Endothelial cell of umbilical vein (primary cell): ENCODE results near the gene BCL11B. TPM values are rescaled to one million over a fixed set of nuclear protein-coding genes. Genes with fewer than 3 reads are reported as not detected.

Source experiments
- BruUV-seq: library from RNA; stranded (reverse); fragments of 400-500 nt; replicated peaks from 2 replicates; lab custom pipeline; 2021; lab: Mats Ljungman, UMichigan
- CTCF ChIA-PET: fragments of 300-600, 350-600 bp; sonication (Branson Sonifier 250); formaldehyde crosslinking; loops from one replicate; lab custom pipeline; 2021; ENCODE audit warnings: antibody characterized with exemption, inconsistent platforms; lab: Charles Lee
- POLR2A ChIA-PET: fragments of 300-600, 350-600 bp; sonication (Branson Sonifier 250); formaldehyde crosslinking; loops from one replicate; lab custom pipeline; 2021; ENCODE audit warnings: antibody characterized with exemption, inconsistent platforms; lab: Charles Lee
- DNase-seq: peaks from one replicate; pipeline ENCODE4 v3.0.0-alpha.2; 2011; ENCODE audit warnings: low read depth, low spot score
- FAIRE-seq: peaks from 2 replicates; lab custom pipeline; 2011; peaks lifted over from hg19 to GRCh38; lab: Jason Lieb, UNC
- H2AFZ ChIP-seq: 2 replicates; pipeline ENCODE4 v1.6.0; 2012; ENCODE audit warnings: low read depth, low read length, control low read depth, inconsistent platforms
- H3K27ac ChIP-seq: 2 replicates; pipeline ENCODE4 v1.5.1; 2011; ENCODE audit warnings: low read depth, mild to moderate bottlenecking, control low read depth, low read length, moderate library complexity; ENCODE audit not compliant: insufficient read depth
- H3K27me3 ChIP-seq, 2 experiments: 2 replicates each; pipeline versions ENCODE4 v1.6.0 to v1.6.1; 2011; ENCODE audit warnings: low read length in 2 of 2, mixed read lengths in 1 of 2; ENCODE audit not compliant: control insufficient read depth in 2 of 2, insufficient read depth in 2 of 2
- H3K36me3 ChIP-seq, 2 experiments: 2 replicates in 1 of 2; 3 replicates in 1 of 2; pipeline ENCODE4 v1.5.1; 2011; ENCODE audit warnings: low read length in 2 of 2, mild to moderate bottlenecking in 1 of 2, moderate library complexity in 1 of 2; ENCODE audit not compliant: control insufficient read depth in 2 of 2, insufficient read depth in 2 of 2; ENCODE audit errors: extremely low read depth in 1 of 2
- H3K4me1 ChIP-seq: 3 replicates; pipeline ENCODE4 v1.5.1; 2011; ENCODE audit warnings: mild to moderate bottlenecking, low read length; ENCODE audit not compliant: control insufficient read depth, insufficient read depth; ENCODE audit errors: extremely low read depth
- H3K4me2 ChIP-seq: 2 replicates; pipeline ENCODE4 v1.6.1; 2011; ENCODE audit warnings: low read length, control low read depth, mixed read lengths; ENCODE audit not compliant: insufficient read depth
- H3K4me3 ChIP-seq, 3 experiments: fragments of 200-600 bp in 1 of 3; sonication (generic), shearing (Covaris generic) in 1 of 3; replicated peaks in 1 of 3; 2 replicates each; pipeline ENCODE4 v1.5.1; 2011 to 2016; ENCODE audit warnings: control low read depth in 3 of 3, low read length in 3 of 3, mild to moderate bottlenecking in 2 of 3, inconsistent platforms in 1 of 3, low read depth in 1 of 3, moderate library complexity in 1 of 3; ENCODE audit not compliant: insufficient read depth in 1 of 3
- H3K79me2 ChIP-seq: 2 replicates; pipeline ENCODE4 v1.6.0; 2012; ENCODE audit warnings: low read length, inconsistent platforms; ENCODE audit not compliant: control insufficient read depth, insufficient read depth
- H3K9ac ChIP-seq: replicated peaks from 2 replicates; pipeline ENCODE3; 2011; ENCODE audit warnings: low read length, control low read depth; ENCODE audit not compliant: insufficient read depth; ENCODE audit errors: extremely low read depth
- H3K9me1 ChIP-seq: replicated peaks from 3 replicates; pipeline ENCODE4 v1.6.0; 2011; ENCODE audit warnings: mild to moderate bottlenecking, low read length; ENCODE audit not compliant: control insufficient read depth, insufficient read depth; ENCODE audit errors: extremely low read depth
- H3K9me3 ChIP-seq: replicated peaks from 2 replicates; pipeline ENCODE4 v1.5.1; 2012; ENCODE audit warnings: low read length, inconsistent platforms; ENCODE audit not compliant: control insufficient read depth, insufficient read depth
- H4K20me1 ChIP-seq: replicated peaks from 2 replicates; pipeline ENCODE3; 2011; ENCODE audit warnings: mild to moderate bottlenecking, low read length; ENCODE audit not compliant: control insufficient read depth, insufficient read depth; ENCODE audit errors: extremely low read depth
- EZH2 ChIP-seq: IDR thresholded peaks from 2 replicates; pipeline ENCODE4 v1.6.1; 2012; ENCODE audit warnings: borderline replicate concordance, low read depth, mild to moderate bottlenecking, moderate library complexity, low read length, inconsistent platforms; ENCODE audit not compliant: severe bottlenecking
- FOS ChIP-seq: IDR thresholded peaks from 2 replicates; pipeline ENCODE4 v1.6.1; 2011; ENCODE audit warnings: mild to moderate bottlenecking, low read length, moderate library complexity, borderline replicate concordance; ENCODE audit not compliant: insufficient read depth
- GATA2 ChIP-seq: IDR thresholded peaks from 2 replicates; pipeline ENCODE4 v1.7.0; 2011; ENCODE audit warnings: low read depth, mild to moderate bottlenecking, moderate library complexity, mixed read lengths, low read length; ENCODE audit not compliant: insufficient read length, insufficient read depth
- JUN ChIP-seq: IDR thresholded peaks from 2 replicates; pipeline ENCODE4 v1.6.1; 2011; ENCODE audit warnings: borderline replicate concordance, low read depth; ENCODE audit not compliant: insufficient read length, insufficient read depth
- MAX ChIP-seq: IDR thresholded peaks from 2 replicates; pipeline ENCODE4 v1.6.1; 2011; ENCODE audit not compliant: insufficient read depth, insufficient read length
- MYC ChIP-seq: IDR thresholded peaks from one replicate; pipeline ENCODE4 v1.6.1; 2011; ENCODE audit warnings: mild to moderate bottlenecking, low read depth, low read length
- POLR2A ChIP-seq: IDR thresholded peaks from 2 replicates; pipeline ENCODE4 v1.6.1; 2012; ENCODE audit warnings: low read depth, mild to moderate bottlenecking, control low read depth, low read length
- POLR2AphosphoS5 ChIP-seq: IDR thresholded peaks from 2 replicates; pipeline ENCODE4 v1.6.1; 2012; ENCODE audit warnings: low read depth, mild to moderate bottlenecking, control low read depth, low read length, moderate library complexity; ENCODE audit not compliant: insufficient read depth
- dilution Hi-C: fragments of 300-500 bp; cut with MboI; formaldehyde crosslinking; loops from one replicate; pipeline ENCODE4 v1.15.0; 2019; ENCODE audit warnings: low sequenced_read_pairs; ENCODE audit not compliant: extremely low pct_ligation_motif_present
- intact Hi-C: fragments of 100-400 bp; cut with micrococcal nuclease; formaldehyde crosslinking; loops from one replicate; pipeline ENCODE4 v1.10.0; 2022
- polyA plus RNA-seq, 4 experiments: library from polyadenylated mRNA; depleted of rRNA in 3 of 4; stranded (reverse) in 3 of 4; unstranded in 1 of 4; fragments of >200 nt; gene quantifications; 2 replicates each; pipeline versions ENCODE4 v1.2.1 to v1.2.3, GENCODE V29; 2011 to 2012; ENCODE audit warnings: missing spikeins in 1 of 4
- total RNA-seq: library from RNA; stranded (reverse); gene quantifications from 2 replicates; pipeline ENCODE4 v1.2.3, GENCODE V29; 2021
- TF ChIP-seq, protein P1 (sequence below), 2 donors: IDR thresholded peaks; 1 replicate in 1 of 2; 2 replicates in 1 of 2; pipeline ENCODE4 v1.5.1; 2011; ENCODE audit warnings: low read length in 2 of 2, mild to moderate bottlenecking in 2 of 2, moderate library complexity in 2 of 2, control low read depth in 1 of 2, inconsistent platforms in 1 of 2, low read depth in 1 of 2; ENCODE audit not compliant: insufficient read depth in 1 of 2; ENCODE audit errors: extremely low read depth in 1 of 2

The BCL11B gene
- total and polyA plus RNA-seq, 2 donors (not counting 3 experiments of a cell fraction or from before 2014, with no cell fraction given), result 0.03 to 0.07 TPM

- H3K79me2 ChIP-seq, result no peaks in the 10 kb centered on the region
- POLR2A ChIA-PET, result no interaction called here
- BruUV-seq, result no TSS peak
- no peak for TF ChIP-seq POLR2A
- TF ChIP-seq GATA2, result no peak
- no peak for TF ChIP-seq POLR2AphosphoS5
- TF ChIP-seq JUN, result no peak
- TF ChIP-seq EZH2, result no peak
- TF ChIP-seq FOS, result no peak
- TF ChIP-seq MYC, result no peak
- no peak for TF ChIP-seq MAX
- TF ChIP-seq, protein P1, sequence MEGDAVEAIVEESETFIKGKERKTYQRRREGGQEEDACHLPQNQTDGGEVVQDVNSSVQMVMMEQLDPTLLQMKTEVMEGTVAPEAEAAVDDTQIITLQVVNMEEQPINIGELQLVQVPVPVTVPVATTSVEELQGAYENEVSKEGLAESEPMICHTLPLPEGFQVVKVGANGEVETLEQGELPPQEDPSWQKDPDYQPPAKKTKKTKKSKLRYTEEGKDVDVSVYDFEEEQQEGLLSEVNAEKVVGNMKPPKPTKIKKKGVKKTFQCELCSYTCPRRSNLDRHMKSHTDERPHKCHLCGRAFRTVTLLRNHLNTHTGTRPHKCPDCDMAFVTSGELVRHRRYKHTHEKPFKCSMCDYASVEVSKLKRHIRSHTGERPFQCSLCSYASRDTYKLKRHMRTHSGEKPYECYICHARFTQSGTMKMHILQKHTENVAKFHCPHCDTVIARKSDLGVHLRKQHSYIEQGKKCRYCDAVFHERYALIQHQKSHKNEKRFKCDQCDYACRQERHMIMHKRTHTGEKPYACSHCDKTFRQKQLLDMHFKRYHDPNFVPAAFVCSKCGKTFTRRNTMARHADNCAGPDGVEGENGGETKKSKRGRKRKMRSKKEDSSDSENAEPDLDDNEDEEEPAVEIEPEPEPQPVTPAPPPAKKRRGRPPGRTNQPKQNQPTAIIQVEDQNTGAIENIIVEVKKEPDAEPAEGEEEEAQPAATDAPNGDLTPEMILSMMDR (IDR thresholded peaks at IDR 0.05; ENCODE audit: extremely low read depth in 1 of 2, insufficient read depth in 1 of 2, low read depth in 1 of 2, low read length in 2 of 2), result no peak
- no peak overlapping the region for H3K27ac ChIP-seq
- H3K9me3 ChIP-seq, result no peaks in the 10 kb centered on the region
- CTCF ChIA-PET, result no interaction called here
- DNase-seq (no peak), FAIRE-seq (no peak)
- intact Hi-C loops, result no loop called here
- no peaks in the 10 kb centered on the region for H3K36me3 ChIP-seq
- H3K4me1 ChIP-seq, result no peaks in the 10 kb centered on the region
- H3K4me3 ChIP-seq, result no peak overlapping the region
- H3K9ac ChIP-seq, result no peak overlapping the region
- no peak overlapping the region for H2AFZ ChIP-seq
- no peaks in the 10 kb centered on the region for H4K20me1 ChIP-seq
- no peaks in the 10 kb centered on the region for H3K27me3 ChIP-seq
- H3K4me2 ChIP-seq, result no peak overlapping the region
- H3K9me1 ChIP-seq, result no peaks in the 10 kb centered on the region
- dilution Hi-C loops, result no loop called here
Observed at GRCh38 chr14:99201351-99202073, 70.5 kb downstream of the BCL11B start.
